ENCODE data around the gene SLC25A45.

DNA sequence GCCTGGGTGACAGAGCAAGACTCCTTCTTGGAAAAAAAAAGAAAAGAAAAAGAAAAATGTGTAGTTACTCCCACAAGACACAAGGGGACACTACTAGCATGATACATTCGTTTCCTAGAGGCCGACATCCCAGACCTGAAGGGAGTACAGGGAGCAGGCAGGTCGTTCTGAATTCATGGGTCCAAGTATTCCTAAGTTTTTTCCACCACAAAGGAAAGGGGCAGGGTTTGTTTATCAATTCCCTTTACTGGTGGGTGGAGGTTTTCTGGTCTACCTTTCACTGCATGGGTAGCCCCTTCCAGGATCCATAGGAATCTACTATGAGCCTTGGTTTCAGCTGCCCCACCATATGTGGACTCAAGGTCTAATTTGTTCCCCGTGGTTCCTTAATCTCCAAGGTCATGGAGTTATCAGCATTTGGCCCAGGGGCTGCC lies 16.1 kb downstream of the SLC25A45 start:
- TF ChIP-seq, protein P1, sequence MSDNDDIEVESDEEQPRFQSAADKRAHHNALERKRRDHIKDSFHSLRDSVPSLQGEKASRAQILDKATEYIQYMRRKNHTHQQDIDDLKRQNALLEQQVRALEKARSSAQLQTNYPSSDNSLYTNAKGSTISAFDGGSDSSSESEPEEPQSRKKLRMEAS (IDR thresholded peaks at IDR 0.05; ENCODE audit: low read depth, low read length): 0 out of 2 replicates have a peak, but pooled peaks have one; percentile 5
- TF ChIP-seq, protein P2, sequence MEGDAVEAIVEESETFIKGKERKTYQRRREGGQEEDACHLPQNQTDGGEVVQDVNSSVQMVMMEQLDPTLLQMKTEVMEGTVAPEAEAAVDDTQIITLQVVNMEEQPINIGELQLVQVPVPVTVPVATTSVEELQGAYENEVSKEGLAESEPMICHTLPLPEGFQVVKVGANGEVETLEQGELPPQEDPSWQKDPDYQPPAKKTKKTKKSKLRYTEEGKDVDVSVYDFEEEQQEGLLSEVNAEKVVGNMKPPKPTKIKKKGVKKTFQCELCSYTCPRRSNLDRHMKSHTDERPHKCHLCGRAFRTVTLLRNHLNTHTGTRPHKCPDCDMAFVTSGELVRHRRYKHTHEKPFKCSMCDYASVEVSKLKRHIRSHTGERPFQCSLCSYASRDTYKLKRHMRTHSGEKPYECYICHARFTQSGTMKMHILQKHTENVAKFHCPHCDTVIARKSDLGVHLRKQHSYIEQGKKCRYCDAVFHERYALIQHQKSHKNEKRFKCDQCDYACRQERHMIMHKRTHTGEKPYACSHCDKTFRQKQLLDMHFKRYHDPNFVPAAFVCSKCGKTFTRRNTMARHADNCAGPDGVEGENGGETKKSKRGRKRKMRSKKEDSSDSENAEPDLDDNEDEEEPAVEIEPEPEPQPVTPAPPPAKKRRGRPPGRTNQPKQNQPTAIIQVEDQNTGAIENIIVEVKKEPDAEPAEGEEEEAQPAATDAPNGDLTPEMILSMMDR (IDR thresholded peaks at IDR 0.05; ENCODE audit: low read depth, low read length): peak; percentile 67

All from NB4 (cell line).